ENCODE results near the gene KCNE1. TPM values are rescaled to one million over a fixed set of nuclear protein-coding genes. Genes with fewer than 3 reads are reported as not detected.
A peak's percentile ranks its signal among the peaks of the same experiment; 100 is the strongest.

KCNE1 gene
- total RNA-seq, 1 experiment from 2014 or later: 0.28 TPM

DNA sequence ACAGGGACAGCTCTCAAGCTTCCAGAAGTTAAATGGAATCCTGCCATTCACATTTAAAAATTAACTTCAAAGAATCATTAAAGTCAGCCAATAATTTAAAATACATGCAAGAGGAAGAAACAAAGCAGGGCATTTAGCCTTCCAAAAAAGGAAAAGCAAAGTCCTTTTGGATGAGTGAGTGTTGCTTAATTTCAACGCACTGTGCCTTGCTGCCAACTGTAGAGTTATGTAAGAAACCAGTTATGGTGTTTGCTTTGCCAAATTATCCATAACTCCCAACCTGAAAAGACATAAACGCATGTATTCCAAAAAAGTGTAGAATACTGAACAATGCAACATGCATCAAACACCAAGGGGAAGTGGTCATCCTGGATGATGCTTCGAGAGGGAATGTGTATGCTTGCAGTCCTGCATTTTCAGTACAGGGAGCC lies 16.1 kb upstream of the KCNE1 start:
- CTCF ChIA-PET: no interaction called here
- intact Hi-C loops (cut with micrococcal nuclease; ENCODE audit: unreplicated experiment): loop anchor here (5.0 kb wide), 1 partner anchor 54 kb away; no protein-coding TSS in a partner anchor

GRCh38 chr21:34526618-34527290 lies 14.7 kb upstream of the KCNE1 start:
- Mint-ChIP-seq H3K9me3 (ENCODE audit: low read depth, unreplicated experiment) (no peaks in the 10 kb centered on the region), H3K4me1 (ENCODE audit: low read depth, unreplicated experiment) (peaks cover 20% of the 10 kb centered on the region), H3K36me3 (ENCODE audit: insufficient read depth, unreplicated experiment) (peaks cover 48% of the 10 kb centered on the region), H3K4me3 (ENCODE audit: low read depth, unreplicated experiment) (peak overlapping the region; percentile 74), H3K27ac (ENCODE audit: unreplicated experiment) (peak overlapping the region; percentile 78), H3K27me3 (ENCODE audit: unreplicated experiment) (no peaks in the 10 kb centered on the region)
- CTCF ChIA-PET: interaction anchor here (0.7 to 1.6 kb wide), 6 partner anchors 9 to 1406 kb away, joined by 3 to 24 read pairs (median 4); no protein-coding TSS in a partner anchor
- no TSS peak for BruUV-seq (replicated peaks)
- intact Hi-C loops (cut with micrococcal nuclease; ENCODE audit: unreplicated experiment): loop anchor here (2.0 to 5.0 kb wide), 2 partner anchors 18 to 56 kb away; no protein-coding TSS in a partner anchor
- TF ChIP-seq CTCF (IDR thresholded peaks at IDR 0.05; ENCODE audit: unreplicated experiment): no peak
- DNase-seq: peak; percentile 71

More for the DNA sequence above, 16.1 kb upstream of the KCNE1 start:
- H3K36me3 Mint-ChIP-seq (ENCODE audit: insufficient read depth, unreplicated experiment): peaks cover 34% of the 10 kb centered on the region
- no peak for DNase-seq
- no peaks in the 10 kb centered on the region for H3K9me3 Mint-ChIP-seq (ENCODE audit: low read depth, unreplicated experiment)
- H3K4me1 Mint-ChIP-seq (ENCODE audit: low read depth, unreplicated experiment): peaks cover 12% of the 10 kb centered on the region
- no peaks in the 10 kb centered on the region for H3K27me3 Mint-ChIP-seq (ENCODE audit: unreplicated experiment)
- H3K27ac Mint-ChIP-seq (ENCODE audit: unreplicated experiment): no peak overlapping the region
- H3K4me3 Mint-ChIP-seq (ENCODE audit: low read depth, unreplicated experiment): no peak overlapping the region
- no TSS peak for BruUV-seq (replicated peaks)
- no peak for TF ChIP-seq CTCF (IDR thresholded peaks at IDR 0.05; ENCODE audit: unreplicated experiment)

- DNase-seq: no peak
- intact Hi-C loops (cut with micrococcal nuclease; ENCODE audit: unreplicated experiment): loop anchor here (2.0 to 5.0 kb wide), 2 partner anchors 19 to 56 kb away; no protein-coding TSS in a partner anchor
- H3K9me3 Mint-ChIP-seq (ENCODE audit: low read depth, unreplicated experiment): no peaks in the 10 kb centered on the region
- BruUV-seq (replicated peaks): TSS peak; percentile 91
- peaks cover 49% of the 10 kb centered on the region for H3K36me3 Mint-ChIP-seq (ENCODE audit: insufficient read depth, unreplicated experiment)
- H3K4me1 Mint-ChIP-seq (ENCODE audit: low read depth, unreplicated experiment): peaks cover 20% of the 10 kb centered on the region
- H3K27me3 Mint-ChIP-seq (ENCODE audit: unreplicated experiment): no peaks in the 10 kb centered on the region
- CTCF ChIA-PET: interaction anchor here (0.9 to 1.6 kb wide), 5 partner anchors 8 to 77 kb away, joined by 3 to 24 read pairs (median 5); no protein-coding TSS in a partner anchor
- H3K4me3 Mint-ChIP-seq (ENCODE audit: low read depth, unreplicated experiment): peak overlapping the region; percentile 74
- peak overlapping the region; percentile 78 for H3K27ac Mint-ChIP-seq (ENCODE audit: unreplicated experiment)
- TF ChIP-seq CTCF (IDR thresholded peaks at IDR 0.05; ENCODE audit: unreplicated experiment): no peak
These were observed 14.2 kb upstream of the KCNE1 start for GRCh38 chr21:34526241-34526617.

- Mint-ChIP-seq H3K36me3 (ENCODE audit: insufficient read depth, unreplicated experiment) (peaks cover 49% of the 10 kb centered on the region), H3K4me1 (ENCODE audit: low read depth, unreplicated experiment) (peaks cover 20% of the 10 kb centered on the region), H3K27ac (ENCODE audit: unreplicated experiment) (peak overlapping the region; percentile 84), H3K9me3 (ENCODE audit: low read depth, unreplicated experiment) (no peaks in the 10 kb centered on the region), H3K27me3 (ENCODE audit: unreplicated experiment) (no peaks in the 10 kb centered on the region), H3K4me3 (ENCODE audit: low read depth, unreplicated experiment) (peak overlapping the region; percentile 74)
- intact Hi-C loops (cut with micrococcal nuclease; ENCODE audit: unreplicated experiment): loop anchor here (5.0 kb wide), 1 partner anchor 57 kb away; no protein-coding TSS in a partner anchor
- no TSS peak for BruUV-seq (replicated peaks)
- no peak for TF ChIP-seq CTCF (IDR thresholded peaks at IDR 0.05; ENCODE audit: unreplicated experiment)
- DNase-seq: no peak
- CTCF ChIA-PET: interaction anchor here (1.9 kb wide), 1 partner anchor 58 kb away, joined by 6 read pairs; no protein-coding TSS in a partner anchor
These were observed 12.9 kb upstream of the KCNE1 start for GRCh38 chr21:34524646-34525601.

Data from Calu3 (cell line).